ENCODE measurements around the gene CTDSPL.

GRCh38 chr3:37907906-37908305 lies 46.2 kb downstream of the CTDSPL start:
- no peak for TF ChIP-seq CTCF (tag by site-specific recombination; IDR thresholded peaks at IDR 0.05)
- no peak for TF ChIP-seq ATF2 (tag by site-specific recombination; IDR thresholded peaks at IDR 0.05; ENCODE audit: low read depth)
- no peak for TF ChIP-seq SCRT2 (tag by site-specific recombination; IDR thresholded peaks at IDR 0.05)
- TF ChIP-seq ZNF660 (tag by site-specific recombination; IDR thresholded peaks at IDR 0.05): no peak
